NCI-H187 treated with DMSO at 0.1 percent for 48 hours (cell line): Measurements from ENCODE around the gene ARHGEF28.

Source experiments
- DNase-seq: peaks from one replicate; lab custom pipeline; 2025; lab: John Stamatoyannopoulos, UW

Gene ARHGEF28

GRCh38 chr5:73902327-73903051 lies 276.5 kb downstream of the ARHGEF28 start:
- DNase-seq: no peak

GRCh38 chr5:73903169-73903568 lies 277.2 kb downstream of the ARHGEF28 start:
- DNase-seq: no peak

GRCh38 chr5:73906277-73906676 lies 280.3 kb downstream of the ARHGEF28 start:
- DNase-seq: no peak

- DNase-seq: no peak
These were observed 281.2 kb downstream of the ARHGEF28 start for GRCh38 chr5:73907164-73907563.

- no peak for DNase-seq
These were observed 282.4 kb downstream of the ARHGEF28 start for GRCh38 chr5:73908395-73908794.

- DNase-seq: no peak
These were observed 282.9 kb downstream of the ARHGEF28 start for GRCh38 chr5:73908846-73909245.

- DNase-seq: no peak
These were observed 283.5 kb downstream of the ARHGEF28 start for GRCh38 chr5:73909474-73909873.

- no peak for DNase-seq
These were observed 285.9 kb downstream of the ARHGEF28 start for GRCh38 chr5:73911761-73912393.

GRCh38 chr5:73912821-73913271 lies 286.9 kb downstream of the ARHGEF28 start:
- no peak for DNase-seq

GRCh38 chr5:73913971-73914370 lies 288.0 kb downstream of the ARHGEF28 start:
- no peak for DNase-seq

GRCh38 chr5:73915345-73915744 lies 289.3 kb downstream of the ARHGEF28 start:
- DNase-seq: no peak

- DNase-seq: no peak
These were observed 291.4 kb downstream of the ARHGEF28 start for GRCh38 chr5:73917433-73917832.

GRCh38 chr5:73917891-73918290 lies 291.9 kb downstream of the ARHGEF28 start:
- no peak for DNase-seq

- no peak for DNase-seq
These were observed 292.8 kb downstream of the ARHGEF28 start for GRCh38 chr5:73918791-73919221.

- DNase-seq: no peak
These were observed 295.7 kb downstream of the ARHGEF28 start for GRCh38 chr5:73921741-73922140.

GRCh38 chr5:73922224-73922623 lies 296.2 kb downstream of the ARHGEF28 start:
- DNase-seq: no peak

GRCh38 chr5:73922875-73923557 lies 297.0 kb downstream of the ARHGEF28 start:
- DNase-seq: no peak

- DNase-seq: no peak
These were observed 302.6 kb downstream of the ARHGEF28 start for GRCh38 chr5:73928476-73929070.

GRCh38 chr5:73935719-73936118 lies 309.7 kb downstream of the ARHGEF28 start:
- no peak for DNase-seq

- DNase-seq: no peak
These were observed 312.4 kb downstream of the ARHGEF28 start for GRCh38 chr5:73938280-73938937.

GRCh38 chr5:73938938-73939320 lies 312.9 kb downstream of the ARHGEF28 start:
- DNase-seq: no peak

GRCh38 chr5:73939557-73939956 lies 313.6 kb downstream of the ARHGEF28 start:
- no peak for DNase-seq
